D721Med (cell line): ENCODE measurements around the gene CDK5RAP3.

ENCODE experiments used
- DNase-seq: peaks from one replicate; pipeline ENCODE4 v3.0.0; 2011; ENCODE audit warnings: low spot score; ENCODE audit not compliant: insufficient read length
- FAIRE-seq: peaks from 2 replicates; lab custom pipeline; 2011; peaks lifted over from hg19 to GRCh38; lab: Jason Lieb, UNC
- TF ChIP-seq, protein P1 (sequence below): IDR thresholded peaks from 2 replicates; pipeline ENCODE4 v1.5.1; 2012; ENCODE audit warnings: mild to moderate bottlenecking, control low read depth; ENCODE audit not compliant: insufficient read depth; ENCODE audit errors: missing control alignments

CDK5RAP3 gene

GRCh38 chr17:47949197-47949759 is 21.6 kb upstream of the CDK5RAP3 start:
- peak; percentile 57 for DNase-seq
- FAIRE-seq = no peak
- TF ChIP-seq, protein P1, sequence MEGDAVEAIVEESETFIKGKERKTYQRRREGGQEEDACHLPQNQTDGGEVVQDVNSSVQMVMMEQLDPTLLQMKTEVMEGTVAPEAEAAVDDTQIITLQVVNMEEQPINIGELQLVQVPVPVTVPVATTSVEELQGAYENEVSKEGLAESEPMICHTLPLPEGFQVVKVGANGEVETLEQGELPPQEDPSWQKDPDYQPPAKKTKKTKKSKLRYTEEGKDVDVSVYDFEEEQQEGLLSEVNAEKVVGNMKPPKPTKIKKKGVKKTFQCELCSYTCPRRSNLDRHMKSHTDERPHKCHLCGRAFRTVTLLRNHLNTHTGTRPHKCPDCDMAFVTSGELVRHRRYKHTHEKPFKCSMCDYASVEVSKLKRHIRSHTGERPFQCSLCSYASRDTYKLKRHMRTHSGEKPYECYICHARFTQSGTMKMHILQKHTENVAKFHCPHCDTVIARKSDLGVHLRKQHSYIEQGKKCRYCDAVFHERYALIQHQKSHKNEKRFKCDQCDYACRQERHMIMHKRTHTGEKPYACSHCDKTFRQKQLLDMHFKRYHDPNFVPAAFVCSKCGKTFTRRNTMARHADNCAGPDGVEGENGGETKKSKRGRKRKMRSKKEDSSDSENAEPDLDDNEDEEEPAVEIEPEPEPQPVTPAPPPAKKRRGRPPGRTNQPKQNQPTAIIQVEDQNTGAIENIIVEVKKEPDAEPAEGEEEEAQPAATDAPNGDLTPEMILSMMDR = peak; percentile 96

- DNase-seq (no peak), FAIRE-seq (no peak)
- TF ChIP-seq, protein P1 = no peak
Observed at GRCh38 chr17:47949946-47950345, 21.0 kb upstream of the CDK5RAP3 start.

DNA sequence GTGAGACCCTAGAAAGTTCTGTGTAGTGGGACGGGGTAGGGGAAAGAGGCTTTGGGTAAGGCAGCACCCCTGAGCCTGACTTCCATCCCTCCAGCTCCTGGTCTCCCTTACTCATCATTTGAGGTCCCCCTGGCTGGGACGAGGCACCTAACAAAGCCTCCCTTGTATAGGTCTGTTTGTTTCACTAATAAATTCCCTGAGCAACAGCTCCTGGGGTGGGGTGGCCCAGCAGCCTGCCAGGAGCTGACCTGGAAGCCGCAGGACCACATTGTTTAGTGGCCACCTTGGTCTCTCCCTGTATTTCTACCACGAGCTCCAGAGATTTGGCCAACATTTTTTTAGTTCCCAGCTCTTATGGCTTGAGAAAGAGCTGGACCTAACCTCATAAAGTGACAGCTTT is 20.5 kb upstream of the CDK5RAP3 start:
- TF ChIP-seq, protein P1 = no peak
- FAIRE-seq (no peak), DNase-seq (no peak)

DNA sequence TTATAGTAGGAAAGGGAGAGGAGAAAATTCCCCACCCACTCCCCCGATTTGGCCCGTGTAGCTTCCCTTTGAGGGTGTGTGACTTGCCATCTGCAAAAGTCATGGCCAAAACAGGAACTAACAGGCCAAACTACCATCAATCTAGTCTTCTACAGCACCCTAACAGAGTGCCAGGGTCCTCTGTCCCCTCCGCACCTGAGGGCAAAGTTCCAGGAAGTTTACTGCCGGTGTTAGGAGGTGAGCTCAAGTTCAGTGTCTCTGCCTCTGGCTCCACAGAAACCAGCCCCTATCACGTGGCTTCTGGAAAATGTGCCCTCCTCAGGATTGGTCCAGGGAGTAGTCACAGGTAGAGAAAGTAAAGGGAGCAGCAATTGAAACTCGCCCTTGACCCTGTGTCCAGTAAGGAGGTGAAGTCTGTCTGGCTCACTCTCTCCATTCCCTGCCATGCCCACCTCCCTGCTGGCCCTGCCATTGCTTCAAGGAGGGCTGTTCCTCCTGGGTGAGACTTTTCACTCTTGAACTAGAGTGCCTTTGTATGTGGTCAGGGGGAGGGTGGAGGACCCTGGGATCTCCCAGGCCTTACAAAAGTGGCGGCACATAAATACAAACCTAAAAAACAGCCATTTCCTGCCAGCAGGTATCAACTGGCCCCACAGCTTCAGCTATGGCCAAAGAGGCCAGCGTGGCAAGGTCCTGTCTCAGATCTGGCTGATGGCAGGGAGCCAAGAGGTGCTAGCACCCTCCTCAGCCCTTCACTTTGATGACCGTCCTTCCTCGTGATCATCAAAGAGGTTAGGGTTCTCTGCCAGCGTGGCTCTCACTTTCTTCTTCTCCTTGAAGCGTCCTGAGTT is 18.5 kb upstream of the CDK5RAP3 start:
- TF ChIP-seq, protein P1 = no peak
- DNase-seq (no peak), FAIRE-seq (no peak)

- DNase-seq = no peak
- TF ChIP-seq, protein P1 = no peak
- no peak for FAIRE-seq
Observed at GRCh38 chr17:47953909-47954308, 17.0 kb upstream of the CDK5RAP3 start.

DNA sequence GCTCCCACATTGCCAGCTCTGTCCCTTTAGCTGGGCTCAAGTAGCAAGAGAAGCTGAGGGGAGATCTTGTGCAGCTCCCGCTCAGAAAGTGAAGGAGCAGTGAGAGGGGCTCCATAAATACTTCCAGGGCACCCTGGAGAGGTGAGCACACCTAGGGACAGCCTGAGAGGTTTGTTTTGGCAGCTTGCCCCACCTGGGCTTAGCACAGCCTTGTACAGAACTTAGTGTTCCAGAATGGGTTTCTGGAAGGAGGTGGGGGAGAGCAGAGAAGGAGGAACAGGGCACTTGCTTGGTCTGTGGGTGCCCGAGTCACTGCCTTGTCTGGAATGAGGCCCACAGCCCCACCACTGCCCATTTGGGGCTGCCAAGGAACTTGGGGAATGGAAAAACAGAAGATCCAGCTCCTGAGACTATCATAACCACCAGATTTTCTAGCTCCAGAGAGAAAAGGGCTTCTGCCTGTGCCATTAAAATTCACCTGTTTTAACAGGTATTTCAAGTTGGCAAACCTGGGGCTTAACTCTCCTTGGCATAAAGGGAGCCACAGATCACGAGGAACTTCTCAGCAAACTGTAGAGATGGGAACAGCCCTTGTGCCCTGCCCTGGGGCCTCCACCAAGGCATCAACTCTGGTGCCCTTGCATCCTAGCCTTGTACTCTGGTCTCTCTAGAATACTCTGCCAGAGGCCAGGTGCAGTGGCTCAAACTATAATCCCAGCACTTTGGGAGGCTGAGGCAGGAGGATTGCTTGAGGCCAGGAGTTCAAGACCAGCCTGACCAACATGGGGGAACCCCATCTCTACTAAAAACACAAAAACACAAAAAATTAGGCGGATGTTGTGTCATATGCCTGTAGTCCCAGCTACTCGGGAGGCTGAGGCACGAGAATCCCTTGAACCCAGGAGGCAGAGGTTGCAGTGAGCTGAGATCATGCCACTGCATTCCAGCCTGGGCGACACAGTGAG is 15.1 kb upstream of the CDK5RAP3 start:
- DNase-seq = no peak
- TF ChIP-seq, protein P1 = no peak
- FAIRE-seq = no peak
